Measurements from ENCODE around the gene TNFSF11. TPM values are rescaled to one million over a fixed set of nuclear protein-coding genes. Genes with fewer than 3 reads are reported as not detected.

TNFSF11 gene
- total and polyA plus RNA-seq, 2 donors (not counting 3 experiments of a cell fraction or from before 2014, with no cell fraction given), result not detected

- intact Hi-C loops (cut with micrococcal nuclease), result no loop called here
- Histone ChIP-seq H3K36me3 (ENCODE audit: control insufficient read depth in 2 of 2, extremely low read depth in 1 of 2, insufficient read depth in 2 of 2, low read length in 2 of 2) (no peaks in the 10 kb centered on the region), H2AFZ (ENCODE audit: low read depth, low read length) (no peak overlapping the region), H3K4me2 (ENCODE audit: insufficient read depth, low read length) (no peak overlapping the region), H3K4me1 (ENCODE audit: control insufficient read depth, extremely low read depth, insufficient read depth, low read length) (no peaks in the 10 kb centered on the region), H3K9me1 (replicated peaks; ENCODE audit: control insufficient read depth, extremely low read depth, insufficient read depth, low read length) (no peaks in the 10 kb centered on the region), H3K27ac (ENCODE audit: insufficient read depth, low read depth, low read length) (no peak overlapping the region), H3K9me3 (replicated peaks; ENCODE audit: control insufficient read depth, insufficient read depth, low read length) (no peaks in the 10 kb centered on the region), H3K4me3 (replicated peaks in 1 of 3; ENCODE audit: insufficient read depth in 1 of 3, low read depth in 1 of 3, low read length in 3 of 3) (no peak overlapping the region), H3K9ac (replicated peaks; ENCODE audit: extremely low read depth, insufficient read depth, low read length) (no peak overlapping the region), H3K27me3 (ENCODE audit: control insufficient read depth in 2 of 2, insufficient read depth in 2 of 2, low read length in 2 of 2) (peaks cover 4 to 19% of the 10 kb centered on the region in 2 experiments), H4K20me1 (replicated peaks; ENCODE audit: control insufficient read depth, extremely low read depth, insufficient read depth, low read length) (no peaks in the 10 kb centered on the region), H3K79me2 (ENCODE audit: control insufficient read depth, insufficient read depth, low read length) (no peaks in the 10 kb centered on the region)
- TF ChIP-seq EZH2 (IDR thresholded peaks at IDR 0.05; ENCODE audit: borderline replicate concordance, low read depth, low read length, severe bottlenecking), result no peak
- TF ChIP-seq MYC (IDR thresholded peaks at IDR 0.05; ENCODE audit: low read depth, low read length), result no peak
- no peak for TF ChIP-seq CTCF (IDR thresholded peaks at IDR 0.05; ENCODE audit: extremely low read depth in 1 of 2, insufficient read depth in 1 of 2, low read depth in 1 of 2, low read length in 2 of 2)
- no peak for TF ChIP-seq POLR2A (IDR thresholded peaks at IDR 0.05; ENCODE audit: low read depth, low read length)
- TF ChIP-seq POLR2AphosphoS5 (IDR thresholded peaks at IDR 0.05; ENCODE audit: insufficient read depth, low read depth, low read length), result no peak
- TF ChIP-seq MAX (IDR thresholded peaks at IDR 0.05; ENCODE audit: insufficient read depth, insufficient read length), result no peak
- TF ChIP-seq JUN (IDR thresholded peaks at IDR 0.05; ENCODE audit: borderline replicate concordance, insufficient read depth, insufficient read length, low read depth), result no peak
- TF ChIP-seq FOS (IDR thresholded peaks at IDR 0.05; ENCODE audit: borderline replicate concordance, insufficient read depth, low read length), result no peak
- TF ChIP-seq GATA2 (IDR thresholded peaks at IDR 0.05; ENCODE audit: insufficient read depth, insufficient read length, low read depth, low read length), result no peak
- BruUV-seq (replicated peaks), result no TSS peak
- ChIA-PET CTCF (interaction anchor here (1.0 kb wide), 1 partner anchor 1152 kb away, joined by 3 read pairs; no protein-coding TSS in a partner anchor), POLR2A (no interaction called here)
- FAIRE-seq (no peak), DNase-seq (ENCODE audit: low read depth, low spot score) (no peak)
- dilution Hi-C loops (cut with MboI; ENCODE audit: extremely low pct_ligation_motif_present, low sequenced_read_pairs), result no loop called here
Measured at GRCh38 chr13:42652642-42653415, 78.9 kb downstream of the TNFSF11 start.
